Activated CD8-positive, alpha-beta memory T cell treated with anti-CD3 and anti-CD28 coated beads, Interleukin-2, amount 50 U/mL, for 48 hours (primary cell): ENCODE data around the gene KRT10.

Source experiments
- DNase-seq: peaks from one replicate; pipeline ENCODE4 v3.0.0-alpha.2; 2020

The KRT10 gene

DNA sequence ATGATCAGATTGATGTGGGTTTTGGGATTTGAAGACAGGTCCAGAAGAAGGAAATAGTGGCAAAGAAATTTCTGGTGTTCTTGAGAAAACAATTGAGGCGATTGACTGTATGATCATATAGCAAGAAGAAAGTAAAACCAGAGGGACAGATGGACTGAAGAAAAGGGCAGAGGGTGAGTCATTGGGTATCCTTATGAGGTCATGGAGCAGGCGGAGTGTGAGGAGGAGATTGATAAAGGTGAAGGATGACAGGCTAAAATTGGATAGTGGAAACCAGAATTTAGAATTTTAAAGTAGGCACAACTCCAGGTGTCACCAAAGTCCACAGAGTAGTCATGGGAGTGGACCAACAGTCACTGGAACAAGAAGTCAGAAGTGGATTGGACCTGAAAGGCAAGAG, 21.3 kb downstream of the KRT10 start:
- DNase-seq: no peak

DNA sequence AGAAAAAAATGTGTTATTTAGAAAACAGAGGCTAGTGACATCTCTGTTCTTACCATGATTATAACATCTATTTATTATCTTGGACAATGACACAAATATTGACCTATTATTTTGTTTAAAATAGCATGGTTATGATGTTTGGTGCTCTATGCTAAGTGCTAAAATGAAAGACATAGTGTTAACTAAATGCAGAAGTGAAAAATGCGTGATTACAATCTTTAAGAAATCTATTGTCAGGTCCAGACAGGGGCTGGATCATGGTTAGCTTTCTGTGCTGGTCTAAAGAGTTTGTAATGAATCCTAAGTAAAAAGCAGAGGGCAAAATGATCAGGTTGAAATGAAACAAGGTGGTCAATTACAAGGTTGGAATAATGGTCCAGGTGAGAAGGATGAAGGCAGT, 22.0 kb downstream of the KRT10 start:
- DNase-seq: no peak

DNA sequence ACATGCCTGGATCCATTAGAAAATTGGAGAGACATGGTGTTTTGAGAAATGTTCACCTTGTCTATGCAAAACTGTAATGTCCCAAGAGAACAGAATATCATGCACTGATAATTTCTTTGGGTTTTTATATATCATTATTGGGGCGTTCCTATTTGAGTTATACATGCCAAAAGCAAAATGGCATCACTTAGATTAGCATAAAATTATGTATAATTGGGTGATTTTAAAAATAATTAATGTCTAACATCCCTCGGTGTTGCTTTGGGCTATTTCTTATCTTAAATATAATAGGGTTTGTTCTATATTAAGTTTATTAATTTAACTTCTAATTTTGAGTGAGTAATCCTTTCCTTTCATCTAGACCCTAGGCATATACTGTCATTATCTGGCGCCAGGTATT, 22.6 kb downstream of the KRT10 start, which contains the start of gene KRT28:
Gene KRT28 (minus strand): TSS at position 101 of the 400 bp plus-strand sequence. CDS start 66 bp downstream, at position 35.
- DNase-seq: no peak

DNA sequence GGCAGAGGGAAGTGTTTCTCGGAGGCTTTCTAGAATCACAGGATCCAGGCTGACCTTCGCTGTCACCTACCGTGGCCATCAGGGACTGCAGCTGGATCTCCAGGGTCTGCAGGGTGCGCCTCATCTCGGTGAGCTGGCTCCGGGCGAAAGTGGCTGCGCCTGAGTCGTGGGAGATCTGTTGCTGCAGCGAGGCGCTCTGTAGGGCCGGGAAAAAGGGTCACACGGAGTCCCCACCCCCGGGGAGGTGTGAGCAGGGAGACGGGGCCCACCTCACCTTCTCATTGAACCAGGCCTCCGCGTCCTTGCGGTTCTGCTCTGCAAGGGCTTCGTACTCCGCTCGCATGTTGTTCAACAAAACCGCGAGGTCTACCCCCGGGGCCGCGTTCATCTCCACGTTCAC, 25.6 kb downstream of the KRT10 start:
- no peak for DNase-seq

DNA sequence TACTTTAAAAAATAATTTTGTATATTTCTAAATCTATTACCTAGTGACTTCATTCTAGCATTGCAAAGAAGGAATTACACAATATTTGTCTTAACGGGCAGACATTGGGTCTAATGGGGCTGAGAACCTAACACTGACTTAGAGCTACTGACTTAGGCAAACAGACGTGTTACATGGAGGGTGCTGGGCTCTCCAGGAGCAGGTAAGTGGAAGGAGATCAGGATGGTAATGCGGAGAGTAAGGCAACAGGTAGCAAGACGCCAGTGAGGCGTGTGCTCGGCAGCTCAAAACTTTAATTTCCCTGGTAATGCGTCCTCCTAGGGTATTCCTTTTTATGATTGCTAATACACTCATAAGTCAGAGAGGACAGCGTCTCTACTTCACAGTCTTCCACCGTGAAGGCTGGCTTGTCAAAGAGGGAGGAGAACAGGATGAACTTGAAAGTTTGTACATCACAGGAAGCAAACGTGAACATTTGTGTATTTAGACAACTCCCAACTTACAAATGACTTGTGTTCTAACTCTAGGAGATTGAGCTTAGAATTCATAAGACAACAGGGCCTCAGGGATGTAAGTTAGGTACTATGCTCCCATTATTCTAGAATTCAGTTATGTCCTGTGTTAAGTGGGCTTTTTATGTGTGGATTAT, 27.3 kb downstream of the KRT10 start:
- DNase-seq: no peak

DNA sequence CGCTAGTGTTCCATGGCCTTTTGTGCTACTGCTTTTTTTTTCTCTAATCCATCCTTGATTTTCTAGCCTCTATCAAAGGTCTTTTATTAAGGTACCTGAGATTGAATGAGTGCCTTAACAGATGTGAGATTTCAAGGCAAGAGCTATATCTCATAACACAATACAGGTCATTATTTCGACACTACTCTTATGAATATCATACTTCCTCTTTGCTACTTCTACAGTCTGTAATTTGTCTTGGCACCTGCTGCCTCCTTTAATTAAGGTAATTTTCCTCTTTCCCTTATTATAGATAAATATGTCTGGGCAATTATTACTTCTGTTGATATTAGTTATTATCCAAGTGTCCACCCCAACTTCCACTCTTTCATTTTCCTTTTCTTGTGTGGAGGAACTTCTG, 27.9 kb downstream of the KRT10 start:
- DNase-seq: no peak

DNA sequence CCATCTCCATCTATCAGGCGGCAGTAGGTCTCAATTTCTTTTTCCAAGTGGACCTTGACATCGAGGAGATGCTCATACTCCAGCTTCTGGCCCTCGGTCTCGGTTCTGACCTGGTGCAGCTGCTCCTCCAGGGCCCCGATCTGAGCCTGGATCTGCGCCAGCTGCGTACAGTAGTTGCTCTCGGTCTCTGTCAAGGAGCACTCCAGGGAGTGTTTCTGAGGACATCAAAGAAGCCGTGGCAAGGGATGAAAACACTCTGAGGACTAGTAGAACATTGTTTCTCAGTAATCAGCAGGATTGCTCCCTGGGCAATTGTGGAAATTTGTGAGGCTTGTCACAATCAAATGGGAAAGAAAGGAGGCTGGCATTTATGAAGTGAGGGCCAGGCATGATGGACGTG, 28.6 kb downstream of the KRT10 start:
- DNase-seq: no peak

DNA sequence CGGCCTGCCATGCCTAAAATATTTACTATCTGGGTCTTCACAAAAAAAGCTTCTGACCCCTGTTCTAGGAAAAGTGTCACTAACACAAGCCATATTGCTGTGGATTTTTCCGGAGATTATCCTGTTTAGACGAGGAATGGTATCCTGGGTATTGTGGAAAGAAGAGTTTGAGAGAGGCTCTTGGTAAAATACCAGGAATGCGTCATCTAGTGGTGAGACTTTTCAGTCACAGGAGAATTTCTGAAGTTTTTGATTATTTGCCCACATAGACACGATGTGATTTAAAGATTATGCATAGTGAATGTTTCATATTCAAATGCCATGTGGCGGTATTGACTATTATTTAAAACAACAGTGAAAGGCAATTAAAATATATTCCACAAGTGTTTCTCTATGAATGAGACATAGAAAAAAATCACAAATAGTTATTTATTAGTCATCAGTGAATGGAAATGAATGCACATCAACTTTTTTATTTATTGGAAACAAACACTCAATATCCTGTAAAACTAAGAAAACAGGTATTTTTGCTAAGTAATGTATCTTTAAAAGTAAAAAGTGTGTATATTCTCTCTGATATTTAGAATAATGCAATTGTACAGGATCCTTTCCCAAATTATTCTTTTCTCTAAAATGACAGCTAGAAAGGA, 30.5 kb downstream of the KRT10 start:
- no peak for DNase-seq

DNA sequence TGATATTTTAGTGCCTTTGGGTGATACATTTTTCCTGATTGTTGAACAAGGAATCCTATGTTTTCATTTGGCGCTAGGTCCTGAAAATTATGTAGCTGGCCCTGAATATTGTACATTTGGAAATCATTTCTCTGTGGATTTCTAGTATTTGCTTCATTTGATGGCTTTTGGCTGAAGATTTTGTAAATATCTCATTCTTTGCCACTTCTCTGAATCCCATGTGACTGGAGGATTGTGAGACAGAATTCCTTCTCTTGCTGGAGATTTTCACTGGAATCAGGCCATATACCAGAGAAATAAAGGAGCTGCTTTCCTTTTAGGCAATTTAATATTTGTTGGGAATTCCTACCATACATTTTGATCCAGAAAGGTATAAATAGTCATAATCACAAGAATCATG, 31.3 kb downstream of the KRT10 start:
- DNase-seq: no peak

DNA sequence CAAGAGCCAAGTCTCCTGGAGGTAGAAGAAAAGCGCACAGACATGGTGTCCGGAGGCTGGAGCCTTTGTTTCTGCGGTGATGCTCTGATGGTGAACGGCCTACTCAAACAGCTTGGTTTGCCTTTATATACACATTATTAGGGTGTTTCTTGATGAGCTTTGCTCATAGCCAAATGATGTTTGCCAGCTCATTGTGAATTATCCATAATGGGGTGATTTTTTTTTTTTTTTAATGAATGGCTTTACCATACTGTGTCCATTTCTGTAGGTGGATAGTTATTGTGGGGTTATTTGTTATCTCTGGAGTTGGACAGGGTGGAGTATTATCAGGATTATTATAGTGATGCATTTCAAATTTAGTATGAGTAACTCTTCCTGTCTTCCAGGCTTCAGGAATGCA, 40.0 kb downstream of the KRT10 start, which contains the start of gene KRT27:
Gene KRT27 (minus strand): TSS at position 101 of the 400 bp plus-strand sequence. CDS start 57 bp downstream, at position 44.
- no peak for DNase-seq

DNA sequence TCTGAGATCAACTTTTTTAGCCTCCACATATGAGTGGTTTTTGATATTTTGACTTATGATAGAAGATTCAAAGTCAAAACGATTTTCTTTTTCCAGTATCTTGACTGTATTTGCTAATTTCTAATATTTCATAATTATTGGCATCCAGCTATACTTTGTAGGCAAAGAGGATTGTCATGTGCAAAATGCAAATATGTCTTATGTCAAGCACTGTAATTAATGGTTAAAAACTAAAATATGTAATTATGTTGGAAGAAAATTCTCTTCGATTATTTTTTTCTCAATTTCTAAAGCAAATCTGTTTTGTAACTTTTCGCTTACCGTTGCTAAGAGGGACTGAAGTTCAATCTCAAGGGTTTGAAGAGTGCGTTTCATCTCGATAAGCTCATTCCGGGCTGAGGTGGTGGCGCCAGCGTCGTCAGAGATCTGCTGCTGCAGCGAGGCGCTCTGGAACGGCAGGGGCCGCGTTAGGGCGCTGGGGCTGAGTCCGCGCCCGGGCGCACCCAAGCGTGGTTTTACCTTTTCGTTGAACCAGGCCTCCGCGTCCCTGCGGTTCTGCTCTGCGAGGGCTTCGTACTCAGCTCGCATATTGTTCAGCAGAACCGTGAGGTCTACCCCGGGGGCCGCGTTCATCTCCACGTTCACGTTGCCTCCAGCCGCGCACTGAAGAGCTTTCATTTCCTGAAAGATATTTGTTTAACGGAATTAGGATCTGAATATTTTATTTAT, 43.1 kb downstream of the KRT10 start:
- DNase-seq: no peak

DNA sequence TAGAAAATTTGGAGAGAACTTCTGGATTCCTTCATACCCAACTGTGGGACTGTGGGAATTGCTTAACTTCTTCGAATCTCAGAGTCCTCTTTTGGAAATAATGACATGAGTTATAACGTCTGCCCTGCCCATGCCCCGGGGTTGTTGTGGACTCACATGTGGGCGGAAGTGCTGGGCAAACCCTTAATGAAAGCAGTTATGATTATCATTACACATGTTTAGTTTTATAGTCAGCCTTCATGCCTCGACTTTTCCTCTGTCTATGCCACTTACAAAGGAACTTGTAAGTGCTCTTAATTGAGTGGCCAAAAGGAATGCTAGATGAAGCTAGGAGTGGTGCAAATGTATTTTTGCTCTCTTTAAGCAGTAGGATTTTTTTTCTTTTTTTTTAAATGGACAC, 44.0 kb downstream of the KRT10 start:
- DNase-seq: no peak

DNA sequence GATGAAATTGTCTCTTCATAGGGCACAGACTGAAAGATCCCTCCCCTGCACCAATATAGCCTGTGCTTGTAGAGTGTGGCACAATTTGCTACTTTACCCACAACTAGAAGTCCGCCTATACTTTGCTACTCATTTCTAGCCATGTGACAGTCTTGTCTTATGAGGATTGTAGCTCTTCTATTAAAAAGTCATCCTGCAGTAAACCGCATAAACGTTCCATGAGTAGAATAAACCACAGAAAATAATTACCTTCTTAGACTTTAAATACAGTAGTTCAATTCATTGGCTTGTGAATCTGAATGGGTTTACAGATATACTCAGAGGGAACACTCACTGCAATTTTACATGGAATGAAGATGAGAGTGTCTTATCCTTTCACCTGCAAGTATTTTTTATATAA, 44.4 kb downstream of the KRT10 start:
- no peak for DNase-seq

DNA sequence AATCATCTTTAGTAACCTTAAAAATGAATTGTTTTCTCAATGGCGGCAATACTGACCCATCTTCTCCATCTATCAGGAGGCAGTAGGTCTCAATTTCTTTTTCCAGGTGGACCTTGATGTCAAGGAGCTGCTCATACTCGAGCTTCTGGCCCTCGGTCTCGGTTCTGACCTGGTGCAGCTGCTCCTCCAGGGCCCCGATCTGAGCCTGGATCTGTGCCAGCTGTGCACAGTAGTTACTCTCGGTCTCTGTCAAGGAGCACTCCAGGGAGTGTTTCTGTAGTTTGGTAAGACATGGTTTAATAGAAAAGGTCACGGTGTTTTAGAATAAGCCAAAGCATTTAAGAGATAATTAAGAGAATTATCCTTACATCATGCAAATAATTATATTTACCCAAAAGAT, 45.0 kb downstream of the KRT10 start:
- DNase-seq: no peak

DNA sequence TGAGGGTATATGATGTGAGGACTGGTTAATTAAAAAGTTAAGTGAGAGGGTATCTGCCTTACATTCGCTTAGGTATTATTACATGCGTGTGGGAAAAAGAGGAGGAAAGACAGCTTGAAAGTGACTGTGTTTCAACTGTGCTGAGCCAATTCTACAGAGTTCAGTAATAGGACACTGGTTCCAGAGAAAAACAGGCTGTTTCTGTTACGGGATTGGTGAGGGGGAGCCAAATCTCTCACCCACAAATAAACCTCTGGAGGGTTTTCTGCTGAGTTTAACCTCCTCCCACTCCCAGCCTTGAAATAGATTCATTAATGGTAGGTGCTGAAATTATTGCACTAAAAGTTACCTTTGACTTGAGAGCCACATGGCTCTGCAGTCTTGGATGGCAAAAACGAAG, 46.5 kb downstream of the KRT10 start:
- DNase-seq: no peak

DNA sequence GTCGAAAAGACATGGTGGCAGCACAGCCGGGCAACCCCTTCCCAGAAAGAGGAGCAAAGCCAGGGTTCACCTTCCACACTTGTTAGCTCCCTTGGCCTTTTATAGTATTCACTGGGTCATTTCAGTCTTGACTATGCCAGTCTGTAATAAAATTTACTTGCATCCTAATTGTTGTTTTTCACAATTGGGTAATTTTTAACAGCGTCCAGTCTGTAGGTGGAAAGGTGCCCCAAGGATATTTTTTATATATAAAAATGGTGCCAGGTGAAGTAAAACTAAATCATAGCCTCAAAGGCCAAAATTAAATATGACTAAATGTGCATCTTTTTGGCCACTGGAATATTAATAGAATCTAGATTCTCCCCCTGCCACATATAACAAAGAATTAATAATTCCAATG, 50.3 kb downstream of the KRT10 start, which contains the start of gene KRT26:
Gene KRT26 (minus strand): TSS at position 101 of the 400 bp plus-strand sequence. CDS start 88 bp downstream, at position 13.
- DNase-seq: no peak
